ENCODE data around the gene RAP1GAP2. TPM values are rescaled to one million over a fixed set of nuclear protein-coding genes. Genes with fewer than 3 reads are reported as not detected.

RAP1GAP2 gene
- total RNA-seq, 3 donors from 2014 or later (not counting 1 experiment from before 2014, with no cell fraction given): 274 to 418 (median 390) TPM

DNA sequence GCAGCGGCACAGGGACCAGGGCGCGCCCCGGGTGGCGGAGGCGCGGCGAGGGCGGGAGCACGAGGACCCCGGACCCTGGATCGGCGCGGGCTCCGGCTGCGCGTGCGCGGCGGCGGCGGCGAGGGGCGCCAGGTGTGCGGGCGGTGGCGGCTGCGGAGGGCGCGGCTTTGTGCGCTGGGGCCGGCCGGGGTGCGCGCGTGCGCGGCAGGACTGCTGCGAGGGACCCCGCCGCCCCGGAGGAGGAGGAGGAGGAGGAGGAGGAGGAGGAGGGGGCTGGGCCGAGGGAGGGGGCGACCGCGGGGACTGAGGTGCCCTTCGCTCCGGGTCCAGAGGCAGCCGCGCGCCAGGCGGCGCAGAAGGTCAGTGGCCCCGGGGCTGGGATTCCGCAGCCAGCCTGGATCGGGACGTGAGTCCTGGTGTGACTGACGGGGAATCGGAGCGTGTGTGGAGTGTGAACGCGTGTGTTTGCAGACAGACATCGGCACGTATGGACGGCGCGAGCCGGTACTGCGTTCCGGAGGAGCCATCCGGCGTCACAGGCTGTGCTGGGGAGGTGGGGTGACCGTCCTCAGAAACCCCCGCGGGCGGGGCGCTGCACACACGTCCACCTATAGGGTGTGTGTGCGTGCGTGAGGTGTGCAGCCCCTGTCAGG is 19.5 kb upstream of the RAP1GAP2 start:
- H3K27me3 ChIP-seq (ENCODE audit: control insufficient read depth, insufficient read depth, low read length): peaks cover 18% of the 10 kb centered on the region

GRCh38 chr17:2777242-2777867 is 18.9 kb upstream of the RAP1GAP2 start:
- Histone ChIP-seq H3K36me3 (ENCODE audit: control insufficient read depth, insufficient read depth, low read length) (no peaks in the 10 kb centered on the region), H3K27ac (ENCODE audit: low read length) (no peak overlapping the region), H3K27me3 (ENCODE audit: control insufficient read depth, insufficient read depth, low read length) (peaks cover 18% of the 10 kb centered on the region), H3K4me1 (ENCODE audit: control insufficient read depth, insufficient read depth, low read length) (peaks cover 10% of the 10 kb centered on the region), H3K9me3 (ENCODE audit: control insufficient read depth, insufficient read depth, low read length) (no peaks in the 10 kb centered on the region), H3K4me3 (ENCODE audit: low read length) (no peak overlapping the region)
- intact Hi-C loops (cut with micrococcal nuclease): no loop called here
- ATAC-seq (no peak), DNase-seq (no peak)
- Mint-ChIP-seq H3K4me3 (peak overlapping the region; percentile 58), H3K36me3 (no peaks in the 10 kb centered on the region), H3K9me3 (no peaks in the 10 kb centered on the region), H3K4me1 (peaks cover 12 to 28% of the 10 kb centered on the region in 2 donors), H3K27me3 (ENCODE audit: low read depth in 2 of 2) (peaks cover 38 to 45% of the 10 kb centered on the region in 2 donors), H3K27ac (no peak overlapping the region)
- TF ChIP-seq, protein P1, sequence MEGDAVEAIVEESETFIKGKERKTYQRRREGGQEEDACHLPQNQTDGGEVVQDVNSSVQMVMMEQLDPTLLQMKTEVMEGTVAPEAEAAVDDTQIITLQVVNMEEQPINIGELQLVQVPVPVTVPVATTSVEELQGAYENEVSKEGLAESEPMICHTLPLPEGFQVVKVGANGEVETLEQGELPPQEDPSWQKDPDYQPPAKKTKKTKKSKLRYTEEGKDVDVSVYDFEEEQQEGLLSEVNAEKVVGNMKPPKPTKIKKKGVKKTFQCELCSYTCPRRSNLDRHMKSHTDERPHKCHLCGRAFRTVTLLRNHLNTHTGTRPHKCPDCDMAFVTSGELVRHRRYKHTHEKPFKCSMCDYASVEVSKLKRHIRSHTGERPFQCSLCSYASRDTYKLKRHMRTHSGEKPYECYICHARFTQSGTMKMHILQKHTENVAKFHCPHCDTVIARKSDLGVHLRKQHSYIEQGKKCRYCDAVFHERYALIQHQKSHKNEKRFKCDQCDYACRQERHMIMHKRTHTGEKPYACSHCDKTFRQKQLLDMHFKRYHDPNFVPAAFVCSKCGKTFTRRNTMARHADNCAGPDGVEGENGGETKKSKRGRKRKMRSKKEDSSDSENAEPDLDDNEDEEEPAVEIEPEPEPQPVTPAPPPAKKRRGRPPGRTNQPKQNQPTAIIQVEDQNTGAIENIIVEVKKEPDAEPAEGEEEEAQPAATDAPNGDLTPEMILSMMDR (IDR thresholded peaks at IDR 0.05): no peak
- 38% methylated on average over 10 of the region's 11 CpGs for WGBS (ENCODE audit: insufficient coverage)

More for the DNA sequence above, 19.5 kb upstream of the RAP1GAP2 start:
- peaks cover 10% of the 10 kb centered on the region for H3K4me1 ChIP-seq (ENCODE audit: control insufficient read depth, insufficient read depth, low read length)
- H3K27me3 Mint-ChIP-seq (ENCODE audit: low read depth in 2 of 2): peaks cover 38 to 45% of the 10 kb centered on the region in 2 donors
- peak overlapping the region; percentile 58 for H3K4me3 Mint-ChIP-seq
- peaks cover 12 to 28% of the 10 kb centered on the region in 2 donors for H3K4me1 Mint-ChIP-seq
- H3K36me3 ChIP-seq (ENCODE audit: control insufficient read depth, insufficient read depth, low read length): no peaks in the 10 kb centered on the region
- no peaks in the 10 kb centered on the region for H3K36me3 Mint-ChIP-seq
- no peak overlapping the region for H3K27ac Mint-ChIP-seq
- intact Hi-C loops (cut with micrococcal nuclease): no loop called here
- H3K27ac ChIP-seq (ENCODE audit: low read length): no peak overlapping the region
- H3K9me3 ChIP-seq (ENCODE audit: control insufficient read depth, insufficient read depth, low read length): no peaks in the 10 kb centered on the region
- WGBS (ENCODE audit: insufficient coverage): under 1% methylated on average over 80 of the region's 80 CpGs
- ATAC-seq (peak; percentile 51 to 84 (median 80)), DNase-seq (peak in 1 of 2 donors; percentile 35)
- H3K9me3 Mint-ChIP-seq: no peaks in the 10 kb centered on the region
- TF ChIP-seq, protein P1 (IDR thresholded peaks at IDR 0.05): no peak
- no peak overlapping the region for H3K4me3 ChIP-seq (ENCODE audit: low read length)

DNA sequence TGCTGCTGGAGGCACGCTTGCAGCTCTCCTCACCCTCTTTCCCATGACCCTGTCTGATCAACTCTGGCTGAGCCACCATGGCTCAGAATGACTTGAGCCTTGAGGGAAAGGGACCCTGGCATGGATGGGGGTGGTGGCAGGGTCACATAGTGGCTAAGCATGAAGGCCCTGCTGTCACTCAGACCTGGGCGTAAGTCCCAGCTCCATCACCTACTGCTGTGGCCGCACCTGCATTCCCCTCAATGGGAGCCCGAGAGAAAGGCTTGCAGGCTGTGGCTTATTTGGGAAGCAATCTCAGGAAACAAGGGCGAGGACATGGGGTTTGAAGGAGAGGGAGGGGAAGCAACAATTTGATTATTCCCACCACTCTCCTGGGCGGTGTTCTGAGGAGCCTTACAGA is 17.7 kb upstream of the RAP1GAP2 start:
- intact Hi-C loops (cut with micrococcal nuclease): no loop called here
- no peak overlapping the region for H3K27ac Mint-ChIP-seq
- TF ChIP-seq, protein P1 (IDR thresholded peaks at IDR 0.05): no peak
- H3K27me3 Mint-ChIP-seq (ENCODE audit: low read depth in 2 of 2): peaks cover 30 to 33% of the 10 kb centered on the region in 2 donors
- no peaks in the 10 kb centered on the region for H3K9me3 Mint-ChIP-seq
- 72% methylated on average over 6 of the region's 6 CpGs for WGBS (ENCODE audit: insufficient coverage)
- no peak overlapping the region for H3K27ac ChIP-seq (ENCODE audit: low read length)
- H3K4me3 ChIP-seq (ENCODE audit: low read length): no peak overlapping the region
- H3K36me3 ChIP-seq (ENCODE audit: control insufficient read depth, insufficient read depth, low read length): no peaks in the 10 kb centered on the region
- ATAC-seq (no peak), DNase-seq (no peak)
- H3K36me3 Mint-ChIP-seq: no peaks in the 10 kb centered on the region
- H3K4me1 ChIP-seq (ENCODE audit: control insufficient read depth, insufficient read depth, low read length): peaks cover 10% of the 10 kb centered on the region
- peaks cover 18% of the 10 kb centered on the region for H3K27me3 ChIP-seq (ENCODE audit: control insufficient read depth, insufficient read depth, low read length)
- H3K4me3 Mint-ChIP-seq: no peak overlapping the region
- no peaks in the 10 kb centered on the region for H3K9me3 ChIP-seq (ENCODE audit: control insufficient read depth, insufficient read depth, low read length)
- peaks cover 12 to 28% of the 10 kb centered on the region in 2 donors for H3K4me1 Mint-ChIP-seq

Data from natural killer cell (primary cell).